ENCODE data around the gene FAM217A.

Gene FAM217A

DNA sequence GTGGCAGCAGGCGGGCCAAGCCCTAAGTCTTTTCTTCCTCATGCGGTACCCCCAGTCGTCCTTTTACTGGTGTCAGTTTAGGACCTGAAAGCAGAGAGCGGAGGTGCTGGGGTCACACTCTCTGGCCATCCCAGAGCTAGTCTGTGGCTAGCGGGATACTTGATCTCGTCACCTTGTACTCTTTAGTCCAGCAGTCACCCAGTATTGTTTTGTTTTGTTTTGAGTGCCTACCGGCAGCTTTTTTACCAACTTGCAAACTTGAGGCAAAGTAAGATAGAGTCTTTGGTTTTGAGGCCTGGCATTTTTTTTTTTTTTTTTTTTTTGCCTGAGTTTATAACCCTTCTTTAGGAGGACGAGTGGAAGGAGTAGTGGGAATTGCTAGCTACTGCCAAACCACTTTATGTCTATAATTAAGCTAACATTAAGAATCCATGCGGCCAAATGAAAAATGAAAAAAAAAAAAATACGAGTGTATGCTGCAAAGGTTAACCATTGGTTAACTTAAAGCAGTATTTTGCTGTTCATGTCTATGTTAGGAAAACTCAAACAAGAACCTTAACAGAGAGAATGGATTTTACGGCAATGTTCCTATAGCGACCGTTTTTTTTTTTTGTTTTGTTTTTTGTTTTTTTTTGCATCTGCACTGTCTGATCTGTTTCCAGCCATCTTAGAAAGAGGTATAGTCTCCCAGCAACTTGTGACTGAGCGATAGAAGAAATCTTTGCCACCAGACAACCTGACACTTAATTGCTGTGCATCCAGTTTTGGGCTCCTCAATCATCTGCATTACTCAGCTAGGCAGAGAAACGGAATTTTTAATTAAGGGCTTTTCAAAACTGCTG lies 56.9 kb downstream of the FAM217A start:
- no peak for DNase-seq

DNA sequence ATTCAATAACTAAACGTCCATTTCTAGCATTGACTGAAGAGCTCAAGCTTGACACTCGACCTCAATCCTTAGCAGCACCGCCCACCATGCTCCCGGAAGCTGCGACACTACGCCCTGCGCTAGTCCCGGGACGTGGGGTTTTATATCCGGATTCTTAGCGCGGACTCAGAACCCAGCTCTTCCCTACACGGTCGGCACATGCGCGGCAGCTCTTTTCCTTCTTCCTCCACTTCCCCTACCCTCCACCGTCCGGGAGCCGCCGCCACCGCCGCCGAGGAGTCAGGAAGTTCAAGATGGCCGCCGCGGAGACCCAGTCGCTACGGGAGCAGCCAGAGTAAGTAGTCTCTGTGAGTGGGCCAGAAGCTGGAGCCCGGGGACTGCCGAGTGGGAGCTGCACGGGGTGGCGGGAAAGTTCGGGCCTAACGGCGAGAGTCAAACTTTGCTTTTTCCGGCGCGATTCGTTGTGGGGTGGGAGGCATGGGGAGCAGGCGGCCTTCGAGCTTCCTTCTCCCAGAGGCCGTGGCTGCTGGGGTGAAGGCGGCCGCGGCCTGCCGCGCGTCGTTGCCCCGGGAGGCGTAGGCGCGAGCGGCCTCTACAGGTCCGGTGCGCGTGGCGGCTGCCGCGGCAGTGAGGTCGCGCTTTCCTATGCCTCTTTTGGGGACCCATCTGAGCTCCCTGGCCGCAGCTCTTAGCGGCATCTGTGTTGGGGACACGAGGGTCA lies 57.6 kb downstream of the FAM217A start:
- peak; percentile 93 for DNase-seq

DNA sequence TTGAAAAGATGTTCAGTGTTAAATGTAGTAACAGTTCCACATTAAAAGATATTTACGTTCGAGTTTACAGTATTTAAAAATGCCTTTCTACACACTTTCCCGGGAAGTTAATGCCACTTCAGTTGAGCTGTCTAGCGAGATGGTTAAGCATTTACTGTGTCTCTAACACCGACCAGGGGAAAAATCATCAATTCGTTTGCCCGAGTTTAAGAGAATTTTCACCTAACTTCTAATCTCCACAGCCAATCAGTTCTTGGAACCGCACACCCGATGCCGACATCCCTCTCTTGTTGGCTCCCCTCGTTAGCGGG lies 58.2 kb downstream of the FAM217A start:
- no peak for DNase-seq

DNA sequence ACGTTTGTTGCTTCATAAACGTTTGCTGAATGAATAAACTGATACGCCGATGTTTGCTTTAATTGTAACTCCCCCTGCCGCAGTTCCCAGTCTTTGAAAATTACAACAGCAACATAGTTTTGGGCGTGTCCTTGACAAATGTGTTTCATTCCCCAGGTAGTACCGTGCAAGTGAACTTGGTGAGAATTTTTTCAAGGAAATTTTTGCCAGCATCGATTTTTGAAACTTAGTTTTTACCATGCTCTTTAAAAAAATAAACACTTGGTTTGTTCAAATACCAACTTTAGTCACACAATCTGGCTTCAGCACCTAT lies 60.1 kb downstream of the FAM217A start:
- no peak for DNase-seq

Measured in right kidney (tissue), 1 donor.